Erythroblast (primary cell): Measurements from ENCODE around the gene RSAD1.

Experiments
- GATA1 ChIP-seq: IDR thresholded peaks from 2 replicates; pipeline ENCODE4 v1.6.1; 2011; ENCODE audit warnings: low read depth, mild to moderate bottlenecking, control low read depth, low read length, moderate library complexity
- POLR2A ChIP-seq: IDR thresholded peaks from 2 replicates; pipeline ENCODE4 v1.6.1; 2011; ENCODE audit warnings: mild to moderate bottlenecking, low read length

- no peak for TF ChIP-seq POLR2A
- TF ChIP-seq GATA1: no peak
Measured at GRCh38 chr17:50451943-50452629, 26.6 kb upstream of the RSAD1 start.
